Central memory CD4-positive, alpha-beta T cell (primary cell): Measurements from ENCODE around the gene PLCXD3.

Experiments used
- DNase-seq: peaks from one replicate; pipeline ENCODE4 v3.0.0; 2022

PLCXD3 gene

DNA sequence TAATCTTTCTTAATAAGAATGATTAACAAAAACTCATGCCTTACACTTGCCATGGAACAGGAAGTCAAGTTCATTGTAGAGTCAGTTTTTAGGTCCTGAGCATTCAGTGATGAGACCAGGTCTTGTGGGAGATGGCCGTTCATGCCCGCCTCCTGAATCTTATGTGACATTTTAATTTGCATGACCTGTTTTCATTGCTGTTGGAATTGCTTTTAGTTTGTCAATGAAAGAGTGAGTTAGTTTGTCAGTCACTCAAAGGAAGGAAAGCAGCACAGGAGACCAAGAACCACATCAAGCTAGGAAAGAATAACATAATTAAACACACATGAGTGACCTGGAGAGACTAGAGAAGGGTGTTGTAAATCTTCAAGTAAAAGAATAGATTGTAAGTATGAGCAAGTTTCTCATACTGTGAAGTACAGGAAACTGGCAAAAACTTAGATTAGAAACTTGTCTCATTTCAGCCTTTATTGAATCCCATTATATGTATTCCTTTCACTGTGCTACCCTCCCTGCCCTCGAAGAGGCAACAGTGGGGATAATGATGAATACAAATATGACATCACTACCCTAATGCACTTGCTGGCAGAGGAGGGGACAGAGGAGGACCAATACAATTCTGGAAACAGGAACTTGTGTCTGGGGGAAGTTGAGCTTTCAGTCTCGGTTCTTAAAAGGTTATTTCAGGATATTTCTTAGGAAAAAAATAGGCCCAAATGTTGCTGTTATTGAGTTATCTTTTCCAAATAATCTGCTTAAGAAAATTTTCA is 232.7 kb downstream of the PLCXD3 start:
- no peak for DNase-seq

DNA sequence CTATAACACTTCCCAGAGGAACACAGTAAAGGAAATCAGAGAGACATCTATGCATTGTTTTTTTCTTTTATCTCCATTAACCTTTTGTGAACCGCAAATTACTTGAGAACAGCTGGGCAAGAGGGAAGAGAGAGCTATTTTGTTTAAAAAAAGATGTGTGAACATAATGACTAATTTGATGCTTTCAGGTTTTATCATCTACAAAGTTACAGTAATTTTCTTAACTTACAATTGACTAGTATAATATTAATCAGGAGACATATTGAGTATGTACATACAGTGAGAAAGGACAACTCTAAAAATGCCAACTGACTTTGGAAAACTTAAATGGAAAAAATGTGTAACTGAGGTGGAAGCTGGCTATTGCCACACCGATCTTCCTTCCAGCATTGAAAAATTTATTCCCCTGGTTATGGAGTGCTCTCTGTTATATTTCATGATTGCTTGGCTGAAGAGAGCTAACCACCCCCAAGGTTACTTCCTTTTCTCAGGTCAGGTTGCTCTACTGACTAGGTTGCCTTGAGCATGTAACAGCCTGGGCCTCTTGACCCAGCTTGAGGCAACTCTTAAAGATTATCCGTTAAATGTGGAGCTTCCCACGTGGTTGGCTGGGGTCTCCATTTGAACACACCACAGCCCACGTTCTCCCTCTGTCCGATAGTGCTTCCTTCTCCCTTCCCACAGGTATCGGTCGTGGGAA is 234.4 kb downstream of the PLCXD3 start:
- no peak for DNase-seq

DNA sequence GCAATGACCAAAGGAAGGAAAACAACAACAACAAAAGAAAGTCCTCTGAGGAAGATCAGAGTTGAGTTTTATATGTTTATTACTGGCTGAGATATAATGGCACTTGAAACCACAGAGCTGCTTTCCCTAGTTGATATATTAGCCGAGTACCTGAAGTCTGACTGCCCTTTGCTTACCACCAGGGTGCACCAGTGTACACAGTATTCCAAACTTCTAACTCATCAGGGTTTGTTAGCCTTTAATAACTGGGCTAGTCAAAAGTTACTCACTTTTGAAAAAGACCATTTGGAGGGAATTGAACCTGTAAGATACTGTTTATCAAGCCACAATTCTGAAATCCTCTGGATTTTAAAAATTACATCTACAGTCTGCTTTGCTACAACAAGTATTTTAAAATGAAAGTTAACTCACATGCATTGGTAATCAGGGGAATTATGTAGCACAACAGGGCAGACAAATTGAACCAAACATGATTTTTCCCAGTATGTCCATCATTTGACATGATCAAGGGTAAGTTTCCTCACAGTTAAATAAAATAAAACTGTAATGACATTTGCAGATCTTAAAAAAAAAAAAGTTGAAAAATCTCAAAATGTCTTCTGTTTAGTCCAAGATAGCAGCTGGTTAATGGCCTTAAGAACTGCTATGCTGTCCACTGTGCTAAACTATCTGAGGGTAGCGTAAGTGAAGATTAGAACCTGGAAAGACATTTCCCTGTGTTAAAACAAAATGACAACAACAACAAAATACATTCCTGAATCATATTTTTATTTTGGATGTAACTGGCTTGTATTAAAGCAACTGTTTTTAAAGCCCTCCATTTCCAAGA is 239.8 kb downstream of the PLCXD3 start:
- no peak for DNase-seq

DNA sequence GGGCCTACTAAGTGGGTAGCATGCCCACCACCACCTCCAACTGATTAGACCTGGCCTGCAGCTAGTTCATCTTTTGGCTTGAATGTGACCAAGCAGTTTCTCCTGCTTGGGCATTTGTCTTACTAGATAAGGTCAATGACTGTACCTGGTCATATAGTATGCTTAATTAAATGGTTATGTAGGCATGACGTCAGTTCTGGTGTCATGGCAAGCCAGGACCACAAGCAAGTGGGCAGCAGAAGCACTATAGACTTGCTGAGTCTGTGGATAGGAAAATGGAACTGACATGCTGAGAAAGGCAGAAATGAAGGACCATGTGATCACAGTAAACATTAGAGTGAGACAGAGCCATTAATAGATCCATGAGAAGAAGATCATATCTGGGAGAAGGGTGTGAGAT is 241.5 kb downstream of the PLCXD3 start:
- DNase-seq: no peak

DNA sequence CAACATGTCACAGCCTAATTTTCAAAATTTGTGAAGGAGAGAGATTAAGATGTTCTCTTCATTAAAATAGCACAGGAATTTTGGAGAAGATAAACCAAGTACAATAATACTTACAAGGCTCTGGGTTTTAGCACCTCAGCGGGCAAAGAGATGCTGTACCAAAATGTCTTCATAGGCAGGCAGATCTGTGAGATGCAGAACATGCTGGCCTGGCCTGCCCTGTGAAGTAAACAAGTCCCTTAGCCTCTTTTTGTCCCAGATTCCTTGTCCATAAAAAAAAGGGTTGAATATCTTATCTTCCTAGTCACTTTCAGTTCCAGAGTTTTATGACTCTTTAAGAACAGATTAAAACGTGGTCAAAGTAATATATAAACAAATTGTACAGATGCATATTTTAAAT is 244.0 kb downstream of the PLCXD3 start:
- DNase-seq: no peak

DNA sequence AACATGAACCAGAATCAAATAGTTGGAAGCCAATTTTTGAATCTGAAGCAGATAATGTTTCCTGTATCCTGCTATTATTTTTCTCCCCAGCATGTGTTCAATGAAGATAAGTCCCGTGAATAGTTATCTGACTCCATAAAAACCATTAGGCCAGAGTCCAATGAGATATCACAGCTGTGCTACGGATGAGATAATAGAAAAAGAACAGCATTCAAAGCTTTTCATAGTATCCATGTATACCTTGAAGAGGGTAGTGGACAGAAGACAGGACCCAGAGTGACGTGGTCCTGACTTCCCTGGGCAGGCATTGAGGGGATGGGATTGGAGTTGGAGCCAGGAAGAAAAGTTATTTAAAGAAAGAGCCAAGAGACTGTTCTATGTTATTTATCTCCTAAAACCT is 246.4 kb downstream of the PLCXD3 start:
- no peak for DNase-seq

DNA sequence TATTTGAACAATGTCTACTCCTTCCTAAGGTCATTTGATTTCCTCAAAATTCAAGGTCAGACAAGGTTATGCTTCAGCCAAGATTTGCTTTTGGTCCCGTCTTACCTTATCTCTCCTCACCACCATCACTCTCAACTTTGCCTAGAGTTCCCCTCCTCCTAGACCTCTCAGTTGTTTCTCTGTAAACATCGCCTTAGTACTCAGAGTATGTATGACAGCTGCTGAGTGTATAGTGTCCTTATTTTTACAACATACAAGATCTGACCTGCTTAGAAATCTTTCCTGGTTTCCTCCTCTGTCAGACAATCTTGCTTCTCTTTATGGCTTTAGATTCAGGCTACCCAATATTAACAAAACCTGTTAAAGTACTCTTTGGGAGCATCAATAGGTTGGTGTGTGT is 247.1 kb downstream of the PLCXD3 start:
- no peak for DNase-seq
